ENCODE measurements around the gene AK9.
A peak's percentile ranks its signal among the peaks of the same experiment; 100 is the strongest.
"Not testable (repeated sequence)": the region's sequence is repeated elsewhere in the genome, so short reads cannot be mapped to it uniquely, and the experiment has no call there.

Gene AK9

DNA sequence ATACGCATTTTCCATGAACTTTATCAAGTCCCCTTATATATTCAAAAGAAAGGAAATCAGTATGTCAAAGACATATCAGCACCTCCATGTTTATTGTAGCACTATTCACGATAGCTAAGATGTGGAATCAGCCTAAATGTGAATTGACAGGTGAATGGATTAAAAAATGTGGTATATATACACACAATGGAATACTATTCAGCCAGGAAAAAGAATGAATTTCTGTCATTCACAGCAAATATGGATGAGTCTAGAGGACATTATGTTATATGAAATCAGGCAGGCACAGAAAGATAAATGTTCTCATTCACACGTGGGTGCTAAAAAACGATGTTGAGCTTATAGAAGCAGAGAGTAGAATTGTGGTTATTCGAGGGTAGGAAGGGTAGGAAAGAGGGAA, 5.4 kb upstream of the AK9 start:
- no peak for DNase-seq
- no peak for ATAC-seq

DNA sequence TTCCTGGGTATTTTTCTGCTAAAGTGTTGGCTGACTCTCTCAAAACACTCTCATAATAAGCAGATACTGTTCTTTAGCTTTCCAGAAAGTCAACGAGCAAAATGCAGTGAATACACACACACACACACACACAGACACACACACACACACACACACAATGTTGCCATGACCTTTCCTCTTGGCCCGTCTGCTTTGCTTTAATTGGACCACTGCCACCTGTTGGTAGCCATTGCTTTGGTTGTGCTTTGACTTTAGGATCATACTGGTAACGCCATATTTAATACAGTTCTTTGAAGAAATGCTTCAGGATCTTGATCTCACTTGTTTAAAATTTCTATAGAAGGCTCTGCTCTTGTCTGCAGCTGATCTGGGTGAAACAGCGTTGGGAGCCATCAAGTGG, 4.5 kb upstream of the AK9 start:
- DNase-seq, result no peak

DNA sequence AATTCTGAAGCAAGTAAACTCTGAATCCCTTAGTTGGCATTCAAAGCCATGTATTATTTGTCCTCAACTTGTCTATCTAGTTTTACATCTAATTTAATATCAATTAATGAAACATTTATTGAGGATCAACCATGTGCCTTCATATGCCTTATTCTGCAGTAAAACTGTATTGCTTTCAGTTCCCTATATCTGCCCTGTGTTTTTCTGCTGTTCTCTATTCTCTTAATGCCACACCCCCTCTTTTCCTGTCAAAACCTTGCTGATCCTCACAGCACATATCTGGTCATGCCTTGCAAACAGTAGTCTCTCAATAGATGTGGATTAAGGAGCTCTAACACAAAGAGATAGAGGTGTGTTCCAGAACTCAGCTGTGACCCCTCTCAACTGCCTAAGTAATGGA, 2.1 kb upstream of the AK9 start:
- no peak for DNase-seq
- ATAC-seq, result no peak

More for the DNA sequence above, 4.5 kb upstream of the AK9 start:
- ATAC-seq, result no peak

DNA sequence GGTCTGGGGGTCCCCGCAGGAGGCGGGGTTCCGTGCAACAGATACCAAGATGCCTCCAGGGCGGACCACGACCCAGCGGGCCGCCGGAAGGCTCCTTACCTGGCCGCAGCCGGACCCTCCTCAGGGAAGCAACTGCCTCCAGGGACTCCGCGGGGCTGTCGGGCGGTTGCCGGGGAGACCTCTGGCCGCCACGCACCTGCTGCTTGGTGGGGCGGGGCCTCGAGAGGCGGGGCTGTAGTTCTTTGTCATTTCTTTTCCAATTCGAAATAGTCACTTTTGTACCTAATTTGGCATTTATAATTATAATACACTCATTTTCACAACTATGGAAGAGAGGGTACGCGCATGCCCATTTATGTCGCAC, 647 bp downstream of the AK9 start:
- DNase-seq (peak; percentile 77), ATAC-seq (peak; percentile 49)

DNA sequence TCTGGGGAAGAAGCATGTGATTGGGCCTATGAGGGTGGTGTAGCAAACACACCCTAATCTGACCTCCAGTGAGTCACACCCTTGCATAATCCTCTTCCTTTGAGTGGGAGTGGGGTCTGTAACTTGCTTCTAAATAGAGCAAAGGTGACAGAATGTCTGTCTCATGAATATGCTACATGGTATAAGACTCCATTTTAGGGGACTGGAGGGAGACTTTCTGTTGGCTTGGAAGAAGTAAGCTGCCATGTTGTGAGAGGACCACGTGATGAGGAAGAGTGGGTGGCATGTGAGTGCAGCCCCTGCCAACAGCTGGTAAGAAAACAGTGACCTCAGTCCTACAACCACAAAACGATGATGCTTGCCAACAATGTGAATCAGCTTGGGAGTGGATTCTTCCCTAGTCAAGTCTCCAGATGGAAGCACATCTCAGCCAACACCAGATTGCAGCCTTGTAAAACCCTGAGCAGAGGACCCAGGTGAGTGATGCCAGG, 3.7 kb downstream of the AK9 start:
- peak; percentile 11 for DNase-seq
- ATAC-seq, result peak; percentile 21

DNA sequence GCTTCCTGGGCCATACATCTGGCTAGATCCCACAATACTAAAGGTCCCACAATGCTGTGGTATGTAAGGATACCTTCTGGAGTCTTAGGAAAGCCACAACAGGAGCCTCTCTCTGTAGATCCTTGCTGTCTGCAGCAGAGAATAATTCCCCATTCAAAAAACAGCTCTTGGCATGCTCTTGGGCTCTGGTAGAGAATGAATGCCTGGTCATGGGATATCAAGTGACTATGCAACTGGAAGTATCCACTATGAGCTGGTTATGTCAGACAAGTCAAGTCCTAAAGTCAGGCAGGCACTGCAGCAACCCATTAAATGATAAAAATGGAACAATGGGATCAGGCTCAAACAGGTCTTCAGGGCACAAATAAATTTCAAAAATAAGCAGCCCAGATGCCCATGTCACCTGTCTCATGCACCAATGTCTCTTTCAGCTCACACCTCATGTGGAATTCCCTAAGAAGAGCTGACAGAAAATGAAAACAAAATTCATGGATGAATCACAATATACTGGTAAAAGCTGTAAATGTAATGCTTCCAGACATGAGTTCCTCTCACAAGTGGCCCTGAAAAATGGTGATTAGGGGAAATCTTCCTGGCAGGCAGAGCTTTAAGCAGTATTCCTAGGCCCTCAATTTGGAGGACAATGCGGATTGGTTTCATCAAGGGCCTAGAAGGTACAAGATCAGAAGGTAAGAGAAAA, 4.3 kb downstream of the AK9 start:
- ATAC-seq, result no peak

DNA sequence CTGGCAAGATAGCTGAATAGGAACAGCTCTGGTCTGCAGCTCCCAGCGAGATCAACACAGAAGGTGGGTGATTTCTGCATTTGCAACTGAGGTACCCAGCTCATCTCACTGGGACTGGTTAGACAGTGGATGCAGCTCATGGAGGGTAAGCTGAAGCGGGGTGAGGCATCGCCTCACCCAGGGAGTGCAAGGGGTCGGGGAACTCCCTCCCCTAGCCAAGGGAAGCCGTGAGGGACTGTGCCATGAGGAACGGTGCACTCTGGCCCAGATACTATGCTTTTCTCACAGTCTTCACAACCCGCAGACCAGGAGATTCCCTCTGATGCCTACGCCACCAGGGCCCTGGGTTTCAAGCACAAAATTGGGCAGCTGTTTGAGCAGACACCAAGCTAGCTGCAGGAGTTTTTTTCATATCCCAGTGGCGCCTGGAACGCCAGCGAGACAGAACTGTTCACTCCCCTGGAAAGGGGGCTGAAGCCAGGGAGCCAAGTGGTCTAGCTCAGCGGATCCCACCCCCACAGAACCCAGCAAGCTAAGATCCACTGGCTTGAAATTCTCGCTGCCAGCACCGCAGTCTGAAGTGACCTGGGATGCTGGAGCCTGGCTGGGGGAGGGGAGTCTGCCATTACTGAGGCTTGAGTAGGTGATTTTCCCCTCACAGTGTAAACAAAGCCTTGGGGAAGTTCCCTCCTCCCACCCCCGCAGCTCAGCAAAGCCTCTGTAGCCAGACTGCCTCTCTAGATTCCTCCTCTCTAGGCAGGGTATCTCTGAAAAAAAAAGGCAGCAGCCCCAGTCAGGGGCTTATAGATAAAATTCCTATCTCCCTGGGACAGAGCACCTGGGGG, 12.1 kb downstream of the AK9 start:
- peak; percentile 15 for DNase-seq

More for the DNA sequence above, 4.3 kb downstream of the AK9 start:
- no peak for DNase-seq

DNA sequence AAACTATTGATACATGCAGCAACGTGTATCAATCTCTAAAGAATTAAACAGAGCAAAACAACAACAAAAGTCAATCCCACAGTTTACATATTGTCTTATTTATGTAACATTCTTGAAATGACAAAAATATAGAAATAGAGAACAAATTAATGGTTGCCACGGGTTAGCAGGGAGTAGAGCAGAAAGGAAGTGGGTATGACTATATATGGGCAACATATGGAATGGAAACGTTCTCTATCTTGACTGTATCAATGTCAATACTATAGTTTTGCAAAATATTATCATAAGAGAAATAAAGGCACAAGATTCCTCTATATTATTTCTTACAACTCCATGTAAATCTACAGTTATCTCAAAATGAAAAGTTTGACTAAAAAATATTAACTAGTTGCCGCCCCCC, 12.8 kb downstream of the AK9 start:
- ATAC-seq, result no peak

More for the DNA sequence above, 12.1 kb downstream of the AK9 start:
- not testable (repeated sequence) for ATAC-seq

DNA sequence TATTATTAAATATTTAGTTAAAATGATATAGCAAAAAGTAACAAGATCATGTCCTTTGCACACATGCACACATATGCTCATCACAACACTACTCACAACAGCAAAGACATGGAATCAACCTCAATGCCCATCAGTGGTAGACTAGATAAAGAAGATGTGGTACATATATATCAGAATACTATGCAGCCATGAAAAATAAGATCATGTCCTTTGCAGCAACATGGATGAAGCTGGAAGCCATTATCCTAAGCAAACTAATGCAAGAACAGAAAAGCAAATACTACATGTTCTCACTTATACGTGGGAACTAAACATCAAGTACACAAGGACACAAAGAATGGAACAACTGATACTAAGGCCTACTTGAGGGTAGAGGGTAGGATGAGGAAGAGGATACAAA, 14.3 kb downstream of the AK9 start:
- DNase-seq (no peak), ATAC-seq (no peak)

More for the DNA sequence above, 12.8 kb downstream of the AK9 start:
- DNase-seq, result no peak

DNA sequence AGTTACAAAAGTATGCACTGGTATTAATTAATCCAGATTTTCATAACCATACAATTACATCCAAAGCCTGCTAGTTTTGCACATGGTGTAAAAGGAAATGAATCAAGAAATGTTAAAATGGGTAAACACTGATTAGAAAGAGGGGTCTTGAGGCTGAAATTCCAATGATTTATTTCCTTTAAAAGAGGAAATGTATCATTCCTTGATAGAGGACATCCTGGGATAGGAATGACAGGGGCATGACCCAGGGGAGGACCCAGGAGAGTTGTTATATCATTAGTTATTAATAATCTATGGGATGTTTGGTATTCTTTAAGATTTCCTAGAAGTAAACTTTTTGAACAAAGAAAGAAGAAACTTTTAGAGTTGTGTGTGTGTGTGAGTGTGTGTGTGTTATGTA, 18.2 kb downstream of the AK9 start:
- no peak for ATAC-seq
- DNase-seq, result no peak

DNA sequence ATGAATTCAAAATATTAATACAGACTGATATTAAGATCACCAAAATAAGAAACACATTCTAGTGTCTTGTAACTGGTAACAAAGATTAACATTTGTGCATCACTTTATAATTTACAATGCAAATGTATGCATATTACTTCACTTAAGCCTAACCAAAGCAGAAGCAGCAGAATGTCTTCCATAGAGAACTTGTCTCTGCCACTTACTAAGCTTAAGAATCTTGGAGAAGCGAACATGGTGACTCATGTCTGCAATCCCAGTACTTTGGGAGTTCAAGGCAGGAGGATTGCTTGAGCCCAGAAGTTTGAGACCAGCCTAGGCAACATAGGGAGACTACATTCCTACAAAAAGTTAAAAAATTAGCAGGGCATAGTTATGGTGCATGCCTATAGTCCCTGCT, 18.8 kb downstream of the AK9 start:
- DNase-seq (no peak), ATAC-seq (no peak)

DNA sequence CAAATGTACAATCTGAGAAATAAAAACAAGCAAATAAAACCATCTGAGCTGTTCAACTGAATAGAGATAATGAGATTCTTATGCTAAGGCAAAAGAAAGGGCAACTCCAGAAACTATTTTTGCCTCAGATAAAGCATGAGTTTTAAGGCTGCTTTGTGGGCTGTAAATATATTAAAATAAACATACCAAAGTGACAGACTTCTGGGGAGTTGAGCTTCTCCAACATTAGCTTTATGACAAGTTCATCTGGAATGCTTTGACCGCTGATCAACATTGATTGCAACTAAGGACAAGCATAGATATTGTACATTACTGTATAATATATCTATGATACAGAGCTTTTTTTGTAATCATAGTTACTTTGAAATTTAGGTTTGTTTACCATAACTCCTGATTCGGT, 19.3 kb downstream of the AK9 start:
- DNase-seq (no peak), ATAC-seq (no peak)

DNA sequence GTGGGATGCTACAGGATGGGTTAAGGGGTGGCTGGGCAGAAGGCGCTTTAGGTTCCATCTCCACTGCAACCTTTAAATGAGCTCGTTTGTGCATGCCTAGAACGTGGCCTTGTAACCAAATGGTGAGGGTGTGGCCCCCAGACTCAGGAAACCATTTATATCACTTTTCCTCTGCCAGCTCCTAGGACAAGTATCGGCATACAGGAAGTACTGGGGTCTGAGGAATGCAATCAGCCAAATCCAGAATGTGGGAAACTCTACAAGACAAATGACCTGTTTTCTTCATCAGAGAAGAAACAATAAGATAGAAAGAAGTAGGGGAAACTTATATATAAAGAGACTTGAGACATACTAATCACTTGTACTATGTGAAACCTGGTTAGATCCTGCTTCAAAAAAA, 21.2 kb downstream of the AK9 start:
- no peak for ATAC-seq
- DNase-seq, result no peak

DNA sequence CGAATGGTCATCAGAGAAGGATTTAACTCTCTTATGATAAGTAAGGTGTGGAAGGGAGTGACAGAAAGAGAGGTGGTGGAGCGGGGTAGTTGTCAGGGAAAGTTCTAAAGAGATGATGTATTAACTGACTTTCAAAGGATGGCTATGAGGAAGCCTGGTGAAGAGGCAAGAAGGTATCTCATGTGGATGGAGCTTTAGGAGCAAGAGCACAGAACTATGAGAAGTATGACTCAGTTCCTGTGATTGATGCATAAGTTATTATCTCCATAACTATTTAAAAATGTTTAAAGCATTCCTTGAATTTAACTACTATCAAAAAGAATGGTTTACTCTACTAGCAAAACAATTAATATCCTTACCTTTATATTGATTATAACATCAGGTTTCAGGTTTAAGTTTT, 28.8 kb downstream of the AK9 start:
- no peak for ATAC-seq

DNA sequence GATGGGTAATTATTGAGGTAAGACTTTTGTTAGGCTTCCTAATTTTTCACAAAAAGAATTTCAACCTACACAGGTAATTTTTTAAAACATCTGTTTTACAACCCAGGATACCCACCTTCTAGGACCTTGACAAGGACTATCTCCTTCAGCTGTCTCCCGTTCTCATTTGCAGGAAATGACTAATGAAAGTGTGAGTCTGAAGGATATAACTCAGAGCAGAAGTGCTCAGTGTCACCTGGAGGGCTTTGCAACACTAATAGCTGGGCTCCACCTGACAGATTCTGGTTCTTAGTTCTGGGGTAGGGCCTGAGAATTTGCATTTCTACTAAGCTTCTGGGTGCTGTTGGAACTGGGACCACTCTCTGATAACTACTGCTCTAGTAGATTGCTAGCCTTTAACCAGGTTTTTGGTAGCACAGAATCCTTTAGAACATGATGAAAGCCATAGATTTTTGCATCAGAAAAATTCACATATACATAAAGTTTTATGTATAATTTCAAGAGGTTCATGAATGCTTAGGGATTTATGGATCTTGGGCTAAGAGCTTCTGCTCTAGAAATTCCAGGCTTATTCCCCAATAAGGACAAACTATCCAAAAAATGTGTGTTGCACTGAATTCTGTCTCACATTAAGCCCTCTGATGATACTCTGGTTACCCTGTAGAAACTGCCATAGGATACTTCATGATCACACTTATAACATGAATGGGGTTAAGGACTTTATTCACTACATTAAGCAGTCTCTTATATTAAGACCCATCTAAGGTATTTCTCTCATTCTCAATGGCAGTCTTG, 30.3 kb downstream of the AK9 start:
- ATAC-seq, result peak; percentile 46
- DNase-seq, result no peak

More for the DNA sequence above, 28.8 kb downstream of the AK9 start:
- no peak for DNase-seq

DNA sequence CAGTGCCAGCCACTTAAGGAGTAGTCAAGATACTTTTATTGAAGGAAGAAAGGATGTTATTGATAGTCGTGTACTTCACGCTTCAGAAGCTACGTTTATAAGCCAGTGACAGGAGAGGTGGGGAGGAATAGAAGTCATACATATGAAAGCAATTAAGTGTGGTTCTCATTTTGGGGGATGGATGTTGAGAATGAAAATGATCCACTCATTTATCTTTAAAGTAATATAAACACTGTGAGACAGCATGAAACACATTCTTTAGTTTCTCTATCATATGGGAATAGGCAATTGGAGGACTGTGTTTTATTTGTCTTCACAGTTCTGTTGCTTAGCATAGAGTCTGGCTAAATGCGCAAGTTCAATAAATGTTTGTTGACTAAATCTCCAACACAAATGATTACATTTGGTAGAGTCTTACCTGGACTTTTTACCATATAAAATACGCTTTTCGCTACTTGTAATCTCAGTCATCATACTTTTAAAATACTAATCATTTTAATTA, 35.2 kb downstream of the AK9 start:
- ATAC-seq (no peak), DNase-seq (no peak)

DNA sequence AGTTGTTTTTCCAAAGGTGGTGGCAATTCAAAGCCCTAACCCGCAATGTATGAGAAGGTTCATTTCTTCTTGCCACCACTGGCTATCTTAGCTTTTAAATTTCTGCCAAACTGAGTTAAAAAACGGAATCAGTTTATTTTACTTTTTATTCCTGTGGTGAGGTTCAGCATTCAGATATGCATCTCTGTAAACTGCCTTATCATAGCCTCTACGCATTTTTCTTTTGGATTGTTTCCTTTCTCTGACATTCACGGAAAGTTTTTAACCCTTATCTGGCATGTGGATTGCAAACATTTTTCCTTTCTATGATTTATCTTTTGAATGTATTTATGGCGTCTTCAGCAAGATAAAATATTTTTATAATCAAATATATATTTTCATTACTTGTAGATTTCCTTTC, 37.7 kb downstream of the AK9 start:
- ATAC-seq (no peak), DNase-seq (no peak)

DNA sequence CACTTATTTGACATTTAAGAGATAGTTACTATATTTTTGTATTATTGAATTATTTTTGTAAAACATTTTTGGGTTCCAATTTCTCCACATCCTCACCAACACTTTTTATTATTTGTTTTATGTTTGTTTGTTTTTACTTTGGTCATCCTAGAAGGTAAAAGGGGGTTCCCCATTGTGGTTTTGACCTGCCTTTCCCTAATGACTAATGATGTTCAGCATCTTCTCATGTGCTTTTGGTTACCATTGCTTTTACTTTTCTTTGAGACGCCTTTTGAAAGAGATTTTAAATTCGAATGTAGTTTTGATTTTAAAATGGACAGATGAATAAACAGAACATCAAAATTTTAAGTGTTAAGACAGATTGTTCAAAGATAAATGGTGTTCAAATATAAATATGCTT, 46.9 kb downstream of the AK9 start:
- ATAC-seq (no peak), DNase-seq (no peak)

DNA sequence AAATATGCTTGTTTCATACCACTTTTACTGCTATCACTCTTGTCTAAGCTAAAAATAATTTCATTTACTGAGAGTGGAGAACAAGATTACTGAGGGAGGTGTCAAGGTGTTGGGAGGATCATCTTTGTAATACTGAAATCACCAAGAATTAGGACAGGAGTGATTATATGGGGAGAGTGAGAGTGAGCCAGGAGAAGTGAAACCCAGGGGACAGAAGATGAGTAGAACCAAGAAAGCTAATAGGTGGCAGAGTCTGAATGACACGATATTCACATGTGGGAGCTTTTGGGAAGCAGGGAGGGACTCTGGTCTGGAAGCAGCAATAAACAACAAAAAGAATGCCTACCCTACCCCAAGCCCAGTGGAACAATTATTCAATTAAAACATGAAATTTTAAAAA, 58.6 kb downstream of the AK9 start:
- ATAC-seq, result no peak
- no peak for DNase-seq

DNA sequence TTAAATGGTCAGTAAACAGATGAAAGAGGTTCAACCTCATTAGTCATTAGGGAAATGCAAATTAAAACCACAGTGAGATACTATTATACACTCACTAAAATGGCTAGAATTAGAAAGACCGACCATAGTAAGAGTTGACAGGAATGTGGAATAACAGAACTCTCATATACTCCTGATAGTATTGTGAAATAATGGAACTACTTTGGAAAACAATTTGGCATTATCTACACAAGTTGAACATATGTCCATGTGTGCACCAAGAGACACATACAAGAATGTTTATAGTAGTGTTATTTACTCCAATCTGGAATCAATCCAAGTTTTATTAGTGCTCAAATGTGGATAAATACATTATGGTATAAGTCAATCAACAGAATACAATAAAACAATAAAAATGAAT, 59.6 kb downstream of the AK9 start:
- ATAC-seq (no peak), DNase-seq (no peak)

DNA sequence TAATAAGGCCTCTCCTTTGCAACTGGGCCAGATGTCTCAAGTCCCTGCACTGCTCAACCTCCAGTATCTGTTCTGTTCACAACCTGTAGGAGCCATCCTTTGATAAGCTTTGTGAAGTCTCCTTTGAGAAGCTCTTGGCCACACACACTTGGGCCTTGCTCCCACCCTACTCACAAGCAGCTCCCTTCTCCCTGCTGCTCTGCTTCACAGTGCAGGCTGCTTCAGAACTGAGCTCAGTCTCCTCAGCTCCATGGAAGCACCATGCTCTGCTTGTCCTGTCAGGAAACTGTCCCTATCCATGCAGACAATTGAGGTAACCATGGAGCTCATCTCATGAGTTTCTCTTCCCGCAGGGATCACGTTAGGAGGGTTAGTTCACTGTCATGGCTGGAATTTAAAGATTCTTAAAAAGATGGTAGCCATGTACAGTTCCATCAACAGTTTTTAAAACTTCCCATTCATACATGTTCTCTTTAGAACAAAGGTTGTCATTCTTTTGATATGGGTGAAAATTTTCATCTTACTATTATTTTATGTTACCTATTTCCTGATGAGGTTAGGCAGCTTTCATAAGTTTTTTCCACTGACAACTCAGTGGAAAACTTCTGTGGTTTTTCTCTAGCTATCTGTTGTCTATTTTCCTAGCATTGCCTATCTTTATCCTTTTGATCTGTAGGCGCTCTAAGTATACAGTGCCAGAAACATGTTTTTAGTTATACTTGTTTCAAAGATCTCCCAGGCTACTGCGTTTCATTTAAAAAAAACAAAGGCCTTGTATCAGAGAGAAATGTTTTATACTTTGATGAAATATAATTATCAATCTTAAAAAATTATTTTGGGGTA, 62.6 kb downstream of the AK9 start:
- ATAC-seq (peak; percentile 55), DNase-seq (no peak)

DNA sequence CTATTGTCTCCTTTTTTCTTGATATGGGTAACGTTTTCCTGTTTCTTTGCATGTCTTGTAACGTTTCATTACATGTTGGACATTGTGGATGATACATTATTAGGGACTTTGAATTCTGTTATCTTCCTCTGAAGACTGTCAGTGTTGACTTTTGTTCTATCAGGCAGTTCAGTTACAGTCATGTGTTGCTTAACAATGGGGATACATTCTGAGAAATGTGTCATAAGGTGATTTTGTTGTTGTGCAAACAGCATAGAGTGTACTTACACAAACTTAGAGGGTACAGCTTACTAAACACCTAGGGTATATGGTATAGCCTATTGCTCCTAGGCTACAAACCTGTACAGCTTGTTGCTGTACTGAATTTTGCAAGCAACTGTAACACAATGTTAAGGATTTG, 64.7 kb downstream of the AK9 start:
- DNase-seq, result no peak
- ATAC-seq, result no peak

Measured in stimulated activated naive CD8-positive, alpha-beta T cell treated with anti-CD3 and anti-CD28 coated beads, Interleukin-15, Interleukin-2, amounts not matched to agents 100 U/mL and 50 U/mL, for 24 hours (primary cell).